HG03139 (cell line): ENCODE data around the gene PTH2.
"Not testable (repeated sequence)": the region's sequence is repeated elsewhere in the genome, so short reads cannot be mapped to it uniquely, and the experiment has no call there.

Experiments
- ATAC-seq: cut with Tn5 transposase; IDR thresholded peaks from one replicate; pipeline ENCODE4 v1.9.1; 2021; ENCODE audit not compliant: unreplicated experiment

The PTH2 gene

GRCh38 chr19:49448432-49448786, 25.2 kb upstream of the PTH2 start:
- no peak for ATAC-seq

- no peak for ATAC-seq
These were observed 24.5 kb upstream of the PTH2 start for GRCh38 chr19:49447485-49448431.

DNA sequence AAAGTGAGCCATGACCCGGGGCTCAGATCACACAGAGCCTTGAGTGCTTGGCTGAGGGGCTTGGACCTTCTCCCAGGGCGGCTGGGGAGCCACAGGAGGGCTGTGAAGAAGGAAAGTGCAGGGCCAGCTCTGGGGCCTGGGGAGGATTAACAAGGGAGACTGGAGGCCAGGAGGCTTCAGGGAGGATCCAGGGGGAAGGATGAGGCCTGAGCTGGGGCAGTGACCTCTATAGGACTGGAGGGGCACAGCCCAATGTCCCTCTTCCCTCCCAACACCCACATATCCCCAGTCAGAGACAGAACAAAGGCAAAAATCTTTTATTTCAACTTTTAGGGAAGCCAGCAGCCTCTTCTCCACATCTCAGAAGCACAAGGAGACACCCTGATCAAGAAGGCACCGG, 22.8 kb upstream of the PTH2 start:
- ATAC-seq = no peak

DNA sequence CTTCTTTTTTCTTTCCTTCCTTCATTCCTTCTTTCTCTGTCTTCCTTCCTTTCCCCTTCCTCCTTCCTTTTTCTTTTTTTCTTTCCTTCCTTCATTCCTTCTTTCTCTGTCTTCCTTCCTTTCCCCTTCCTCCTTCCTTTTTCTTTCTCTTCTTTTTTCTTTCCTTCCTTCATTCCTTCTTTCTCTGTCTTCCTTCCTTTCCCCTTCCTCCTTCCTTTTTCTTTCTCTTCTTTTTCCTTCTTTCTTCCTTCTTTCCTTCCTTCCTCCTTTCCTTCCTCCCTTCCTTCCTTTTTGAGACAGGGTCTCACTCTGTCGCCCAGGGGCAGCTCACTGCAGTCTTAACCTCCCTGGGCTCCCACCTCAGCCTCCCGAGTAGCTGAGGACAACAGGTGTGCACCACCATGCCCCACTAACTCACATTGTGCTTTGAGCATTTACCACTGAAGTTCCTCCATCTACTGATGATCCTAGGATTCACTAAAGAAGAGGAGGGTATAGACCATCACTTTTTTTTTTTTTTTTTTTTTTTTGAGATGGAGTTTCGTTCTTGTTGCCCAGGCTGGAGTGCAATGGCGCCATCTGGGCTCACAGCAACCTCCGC, 21.0 kb upstream of the PTH2 start:
- not testable (repeated sequence) for ATAC-seq

GRCh38 chr19:49443366-49444099, 20.3 kb upstream of the PTH2 start:
- ATAC-seq = peak; percentile 68

DNA sequence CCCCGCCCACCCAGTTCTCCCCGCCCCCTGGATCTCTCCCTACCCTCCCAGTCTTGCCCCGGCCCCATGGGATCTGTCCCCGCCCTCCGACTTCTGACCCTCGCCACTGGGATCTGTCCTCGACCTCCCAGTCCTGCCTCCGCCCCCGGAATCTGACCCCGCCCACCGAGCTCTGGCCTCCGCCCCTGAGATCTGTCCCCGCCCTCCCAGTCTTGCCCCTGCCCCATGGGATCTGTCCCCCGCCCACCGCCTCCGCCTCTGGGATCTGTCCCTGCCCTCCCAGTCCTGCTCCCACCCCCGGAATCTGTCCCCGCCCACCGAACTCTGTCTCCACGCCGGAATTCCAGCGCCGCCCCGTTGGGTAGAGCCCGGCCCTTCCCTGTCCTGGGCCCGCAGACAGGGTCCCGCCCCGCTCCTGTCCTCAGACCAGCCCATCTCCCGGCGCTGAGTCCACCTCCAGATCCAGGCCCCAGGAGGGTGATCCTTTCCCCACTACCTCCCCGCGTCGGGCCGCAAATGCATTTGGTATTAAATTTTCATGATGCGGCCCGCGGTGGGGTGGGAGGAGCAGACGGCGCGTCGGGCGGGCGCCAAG, 19.6 kb upstream of the PTH2 start:
- ATAC-seq = no peak

- ATAC-seq = no peak
These were observed 19.1 kb upstream of the PTH2 start for GRCh38 chr19:49442354-49442753.

GRCh38 chr19:49441960-49442350, 18.7 kb upstream of the PTH2 start:
- ATAC-seq = no peak

DNA sequence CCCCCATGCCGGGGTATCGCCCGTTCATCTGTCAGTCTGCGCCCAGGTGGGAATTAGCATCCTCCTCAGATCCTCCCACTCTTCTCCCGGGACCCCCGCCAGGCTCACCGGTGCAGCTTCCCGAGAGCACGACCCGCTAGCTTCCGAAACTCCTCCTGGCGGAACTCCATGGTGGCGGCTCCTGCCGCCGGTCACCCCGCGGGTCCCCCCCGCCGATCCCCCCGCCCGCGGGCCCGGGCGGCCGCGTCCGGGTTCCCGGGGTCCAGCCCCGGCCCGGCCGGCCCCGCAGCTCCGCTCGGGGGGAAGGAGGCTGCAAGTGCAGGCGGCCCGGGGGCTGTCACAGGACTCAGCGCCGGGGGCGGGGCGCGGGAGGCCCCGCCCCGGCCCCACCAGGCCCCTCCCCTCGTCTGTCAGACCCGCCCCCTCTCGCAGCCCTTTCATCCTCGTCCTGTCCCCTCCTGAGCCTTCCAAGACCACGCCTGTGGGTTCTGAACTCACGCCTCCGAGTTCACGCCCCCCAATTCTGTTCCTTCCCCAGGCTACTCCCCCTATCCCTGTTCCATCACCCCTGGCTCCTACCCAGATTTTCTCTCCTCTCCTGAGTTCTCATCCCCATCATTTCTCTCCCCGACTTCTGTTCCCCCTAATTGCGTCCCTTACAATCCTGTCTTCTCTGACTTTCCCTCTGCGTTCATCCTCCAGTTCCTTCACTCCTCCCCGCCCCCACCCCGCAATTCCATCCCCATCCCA, 18.1 kb upstream of the PTH2 start, which contains the start of gene SLC17A7:
TSS of gene SLC17A7 (minus strand) at position 318 of the 750 bp plus-strand sequence. CDS start at position 170, 148 bp downstream.
- no peak for ATAC-seq

- no peak for ATAC-seq
These were observed 17.4 kb upstream of the PTH2 start for GRCh38 chr19:49440439-49441209.

DNA sequence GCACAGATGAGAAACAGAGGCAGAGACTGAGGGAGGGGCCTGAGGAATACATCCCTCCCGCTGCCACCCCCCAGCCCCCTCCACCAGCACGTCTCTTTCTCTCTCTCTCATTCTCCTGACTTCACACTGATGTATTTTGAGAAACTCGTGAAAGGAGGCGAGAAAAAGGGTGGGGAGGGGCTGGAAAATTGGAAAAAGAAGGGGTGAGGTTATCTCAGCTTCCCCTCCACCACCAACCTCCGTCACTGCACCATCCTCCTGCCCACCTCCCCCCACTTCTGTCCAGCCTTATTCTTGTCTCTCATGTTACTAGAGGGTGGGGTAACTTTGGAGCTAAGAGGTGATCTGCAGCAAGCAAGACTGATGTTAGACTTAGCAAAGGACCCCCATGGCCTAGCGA, 16.6 kb upstream of the PTH2 start:
- ATAC-seq = no peak

DNA sequence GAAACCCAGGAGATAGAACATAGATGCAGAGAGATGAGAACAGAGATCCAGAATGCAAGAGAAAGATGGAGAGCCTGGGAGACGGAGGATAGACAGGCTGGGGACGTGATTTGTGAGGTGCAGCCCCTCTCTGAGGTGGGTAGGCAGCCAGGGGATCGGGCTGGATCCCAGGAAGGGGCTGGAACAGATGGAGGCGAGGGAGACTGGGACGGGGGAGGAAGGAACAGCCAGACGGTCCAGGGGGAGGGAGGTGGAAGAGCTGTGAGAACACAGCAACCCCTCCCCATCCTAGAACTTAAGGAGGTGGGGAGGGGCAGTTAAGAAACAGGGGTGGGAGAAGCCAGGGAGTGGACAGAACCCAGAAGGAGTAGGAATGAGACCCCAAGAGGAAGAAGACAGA, 15.0 kb upstream of the PTH2 start:
- no peak for ATAC-seq

GRCh38 chr19:49437231-49437630, 14.0 kb upstream of the PTH2 start:
- no peak for ATAC-seq

DNA sequence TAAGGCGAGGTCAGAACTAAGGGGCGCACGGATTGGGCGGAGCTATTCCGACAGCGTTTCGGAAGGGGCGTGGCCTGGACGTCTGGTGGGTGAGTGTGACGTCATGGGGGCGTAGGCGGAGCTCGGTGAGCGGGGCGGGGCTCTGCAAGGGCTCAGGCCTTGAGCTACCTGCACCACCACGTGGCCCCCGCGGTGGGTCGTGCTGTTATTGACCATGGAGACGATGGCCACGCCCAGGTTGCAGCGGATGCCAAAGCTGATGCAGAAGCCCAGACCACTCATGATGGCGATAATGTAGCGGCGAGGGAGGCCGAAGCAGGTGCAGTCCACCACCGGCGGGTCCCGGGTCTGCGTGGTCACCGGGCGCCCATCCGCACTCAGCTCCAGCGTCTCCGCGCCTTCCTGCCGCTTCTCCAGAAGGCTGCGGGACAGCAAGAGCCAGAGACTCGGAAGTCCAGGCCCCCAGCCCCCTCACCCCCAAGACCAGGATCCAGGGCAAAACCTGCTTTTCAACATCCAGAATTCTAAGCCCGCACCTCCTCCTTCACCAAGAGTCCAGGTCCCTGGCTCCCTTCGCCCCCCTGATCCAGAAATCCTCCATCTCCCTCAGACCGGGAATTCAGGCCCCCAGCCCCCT, 13.3 kb upstream of the PTH2 start:
- no peak for ATAC-seq

- no peak for ATAC-seq
These were observed 12.4 kb upstream of the PTH2 start for GRCh38 chr19:49435670-49436069.

DNA sequence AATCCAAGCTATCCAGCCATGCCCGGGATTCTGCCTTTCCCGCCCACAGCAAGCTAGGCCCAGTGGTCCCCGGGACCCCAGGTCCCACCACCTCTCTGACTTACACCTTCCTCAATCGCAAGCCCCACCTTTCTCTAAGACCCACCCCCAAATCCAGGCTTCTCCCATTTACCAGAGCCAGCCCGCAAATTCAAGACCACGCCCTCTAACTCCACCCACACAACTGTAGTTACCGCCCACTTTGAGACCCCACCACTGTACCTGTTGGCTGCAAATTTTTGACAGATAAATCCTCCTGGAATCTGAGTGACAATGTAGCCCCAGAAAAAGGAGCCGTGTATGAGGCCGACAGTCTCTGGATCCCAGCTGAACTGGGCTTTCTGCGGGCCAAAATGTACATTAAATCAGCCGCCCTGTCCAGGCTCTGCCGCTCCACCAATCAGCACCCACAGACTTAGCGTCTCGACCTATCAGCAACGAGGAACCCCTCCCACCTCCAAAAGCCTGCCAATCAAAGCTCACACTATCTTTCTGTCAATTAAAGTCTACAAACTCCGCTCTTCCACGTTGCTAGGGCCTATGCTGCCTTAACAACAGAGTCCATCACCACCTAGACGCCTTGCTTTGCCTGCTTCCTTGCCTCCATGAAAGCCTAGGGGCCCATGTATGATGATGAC, 11.8 kb upstream of the PTH2 start:
- no peak for ATAC-seq

- ATAC-seq = no peak
These were observed 10.1 kb upstream of the PTH2 start for GRCh38 chr19:49433240-49433901.
